HG03571 (cell line): Measurements from ENCODE around the gene ARID1A.

ENCODE experiments used
- ATAC-seq: cut with Tn5 transposase; IDR thresholded peaks from one replicate; pipeline ENCODE4 v1.9.1; 2021; ENCODE audit not compliant: unreplicated experiment

The ARID1A gene

DNA sequence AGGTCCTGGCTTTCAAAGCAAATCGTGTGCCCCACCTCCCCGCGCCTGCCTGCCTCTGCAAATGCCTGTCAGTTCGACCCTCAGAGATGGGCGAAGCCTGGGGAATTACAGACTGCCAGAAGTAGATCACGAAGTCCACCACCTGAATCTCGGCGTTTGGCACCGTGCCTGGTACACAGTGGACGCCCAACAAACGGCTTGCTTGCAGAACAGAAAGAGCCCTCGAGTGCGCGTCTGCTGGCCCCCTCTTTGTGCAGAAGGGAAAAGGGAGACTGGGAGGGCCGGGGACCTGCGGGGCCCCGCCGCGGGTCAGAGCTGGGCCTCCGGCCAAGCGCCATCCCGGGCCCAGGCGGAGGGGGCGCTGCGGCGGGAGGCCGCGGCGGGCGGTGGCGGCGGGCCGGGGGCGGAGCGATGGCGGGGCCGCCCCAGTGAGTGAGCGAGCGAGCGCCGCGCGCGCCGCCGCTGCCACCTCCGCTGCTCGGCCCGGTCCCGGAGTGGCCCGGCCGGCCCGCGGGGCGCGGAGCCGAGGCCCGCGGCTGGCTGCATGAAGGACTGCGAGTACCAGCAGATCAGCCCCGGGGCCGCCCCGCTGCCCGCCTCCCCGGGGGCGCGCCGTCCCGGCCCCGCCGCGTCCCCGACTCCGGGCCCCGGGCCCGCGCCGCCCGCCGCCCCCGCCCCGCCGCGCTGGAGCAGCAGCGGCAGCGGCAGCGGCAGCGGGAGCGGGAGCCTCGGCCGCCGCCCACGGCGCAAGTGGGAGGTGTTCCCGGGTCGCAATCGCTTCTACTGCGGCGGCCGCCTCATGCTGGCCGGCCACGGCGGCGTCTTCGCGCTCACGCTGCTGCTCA, 130.7 kb downstream of the ARID1A start, which contains the start of gene ZDHHC18:
Gene ZDHHC18 (plus strand): TSS at position 428 of the 845 bp plus-strand sequence. CDS start 117 bp downstream, at position 545.
- peak; percentile 52 for ATAC-seq

DNA sequence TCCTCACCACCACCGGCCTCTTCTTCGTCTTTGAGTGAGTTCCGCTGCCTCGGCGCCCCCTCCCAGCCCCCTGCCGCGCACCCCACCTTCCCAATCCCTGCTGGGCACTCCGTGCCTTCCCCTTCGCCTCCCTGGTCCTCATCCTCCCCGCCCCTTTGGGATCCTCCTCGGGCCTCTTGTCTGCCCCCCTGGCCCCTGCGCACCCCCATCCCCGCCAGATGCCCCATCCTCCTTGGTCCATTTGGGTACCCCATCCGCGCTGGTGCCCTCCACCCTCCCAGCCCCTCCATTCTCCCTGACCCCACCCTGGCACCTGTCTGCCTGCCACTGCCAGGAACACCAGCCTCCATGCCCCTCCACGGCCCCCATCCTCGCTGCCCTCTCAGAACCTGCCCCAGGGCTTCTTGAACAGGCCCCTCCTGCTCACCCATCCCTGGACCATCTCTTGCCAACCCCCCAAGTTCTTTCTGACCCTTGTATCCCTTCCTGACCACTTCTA, 131.3 kb downstream of the ARID1A start:
- no peak for ATAC-seq

DNA sequence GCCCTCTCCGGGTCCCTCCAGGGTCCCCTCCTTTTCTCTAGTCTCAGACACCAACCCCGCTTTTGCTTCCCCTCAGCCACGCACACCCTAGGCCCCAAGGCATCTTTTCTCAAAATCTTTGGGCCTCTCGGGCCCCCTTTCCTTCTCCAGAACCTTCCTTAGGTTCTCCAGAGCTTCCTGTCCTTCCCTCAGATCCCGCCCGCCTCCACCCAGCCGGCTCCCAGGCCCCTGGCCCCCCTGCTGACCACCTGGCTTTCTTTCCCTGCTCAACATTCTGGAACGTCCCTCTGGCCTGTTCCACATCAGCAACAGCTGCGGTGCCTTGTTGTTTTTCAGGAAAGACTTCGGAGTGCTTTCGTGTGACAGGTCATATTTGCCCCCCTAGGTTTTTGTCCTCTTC, 131.8 kb downstream of the ARID1A start:
- no peak for ATAC-seq

DNA sequence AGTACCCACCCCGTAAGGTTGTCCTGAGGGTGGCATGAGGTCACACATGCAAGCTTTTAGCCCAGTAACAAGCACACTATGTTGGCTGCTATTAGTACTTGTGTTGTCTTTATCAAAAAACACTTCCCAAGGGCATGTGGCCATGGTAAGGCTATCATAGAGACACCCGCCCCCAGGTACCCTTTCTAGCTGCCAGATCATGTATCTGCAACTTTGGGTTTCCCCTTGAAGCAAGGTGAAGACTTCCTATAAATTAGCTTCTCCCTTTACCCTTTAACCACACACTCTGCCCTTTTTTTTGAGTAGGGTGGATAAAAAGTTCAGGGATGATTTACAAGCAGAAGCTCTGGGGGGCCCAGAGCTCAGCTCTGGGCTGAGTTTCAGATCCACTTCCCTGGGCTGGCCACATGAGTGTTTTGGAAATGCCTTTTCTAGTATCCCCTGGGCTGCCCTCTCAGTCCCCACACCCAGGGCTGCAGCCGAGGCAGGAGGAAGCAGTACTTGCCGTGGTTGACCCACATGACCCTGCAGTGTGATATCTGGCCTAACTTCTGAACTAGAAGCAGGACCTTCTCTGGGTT, 132.7 kb downstream of the ARID1A start:
- ATAC-seq = no peak

DNA sequence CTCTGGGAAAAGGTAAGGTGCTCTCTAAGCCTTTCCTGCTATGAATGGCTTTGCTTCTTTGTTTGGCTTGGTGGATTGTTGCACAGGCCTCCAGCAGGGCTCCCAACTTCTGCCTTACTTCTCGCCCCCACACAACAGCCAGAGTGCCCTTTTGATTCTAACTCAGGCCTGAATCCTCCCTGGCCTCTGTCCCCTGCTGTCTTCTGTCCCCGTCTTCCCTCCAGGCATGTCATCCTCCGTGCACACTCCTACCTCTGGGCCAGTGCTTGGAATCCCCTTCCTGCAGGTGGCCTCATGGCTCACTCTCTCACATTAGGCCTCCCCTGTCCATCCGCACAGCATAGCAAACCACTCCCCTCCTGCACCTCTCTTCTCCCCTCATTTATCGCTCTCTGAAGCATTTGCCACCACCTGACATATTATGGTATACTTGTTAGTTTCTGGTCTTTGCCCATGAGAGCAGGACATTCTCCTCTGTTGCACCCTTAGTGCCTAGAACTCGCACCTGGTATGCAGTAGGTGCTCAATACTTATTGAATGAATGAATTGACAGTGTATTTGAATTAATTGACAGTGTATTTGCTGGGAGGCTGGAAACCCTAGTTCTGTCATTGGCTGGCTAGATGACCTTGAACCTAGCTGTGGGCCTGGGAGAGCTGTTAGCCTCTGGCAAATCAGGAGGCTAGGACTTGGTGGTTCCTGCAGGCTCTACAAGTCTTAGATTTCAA, 133.5 kb downstream of the ARID1A start:
- ATAC-seq = no peak

DNA sequence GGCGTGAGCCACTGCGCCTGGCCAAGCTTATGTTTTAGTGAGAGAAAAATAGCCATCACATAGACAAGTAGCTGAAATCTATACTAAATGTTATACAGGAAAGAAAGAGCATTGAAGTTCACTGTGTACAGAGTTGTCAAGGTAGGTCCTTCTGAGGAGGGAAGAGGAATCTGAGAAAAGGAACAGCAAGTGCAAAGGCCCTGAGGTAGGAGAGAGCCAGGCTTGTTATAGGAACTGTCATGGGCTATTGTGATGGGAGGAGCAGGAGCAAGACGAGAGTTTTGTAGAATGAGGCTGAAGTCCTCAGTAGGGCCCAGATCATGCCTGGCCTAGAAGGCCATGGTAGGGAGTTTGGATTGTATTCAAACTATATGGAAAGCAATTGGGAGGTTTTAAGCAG, 135.2 kb downstream of the ARID1A start:
- ATAC-seq = no peak
